CD4-positive, alpha-beta T cell treated with Interleukin-1 beta for 1 hour (primary cell): Measurements from ENCODE around the gene UBTFL1.
"Not testable (repeated sequence)": the region's sequence is repeated elsewhere in the genome, so short reads cannot be mapped to it uniquely, and the experiment has no call there.

Source experiments
- DNase-seq, 2 donors: peaks; one replicate each; pipeline ENCODE4 v3.0.0-alpha.2; 2020 to 2022

Gene UBTFL1, protein sequence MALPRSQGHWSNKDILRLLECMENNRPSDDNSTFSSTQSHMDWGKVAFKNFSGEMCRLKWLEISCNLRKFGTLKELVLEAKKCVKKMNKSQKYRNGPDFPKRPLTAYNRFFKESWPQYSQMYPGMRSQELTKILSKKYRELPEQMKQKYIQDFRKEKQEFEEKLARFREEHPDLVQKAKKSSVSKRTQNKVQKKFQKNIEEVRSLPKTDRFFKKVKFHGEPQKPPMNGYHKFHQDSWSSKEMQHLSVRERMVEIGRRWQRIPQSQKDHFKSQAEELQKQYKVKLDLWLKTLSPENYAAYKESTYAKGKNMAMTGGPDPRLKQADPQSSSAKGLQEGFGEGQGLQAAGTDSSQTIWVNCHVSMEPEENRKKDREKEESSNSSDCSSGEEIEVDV

GRCh38 chr11:90085650-90086049, at the start of gene UBTFL1:
Gene UBTFL1, plus strand, starts transcription at chr11:90085950. Its CDS starts 0 bp downstream, at chr11:90085950.
- DNase-seq: not testable (repeated sequence)

DNA sequence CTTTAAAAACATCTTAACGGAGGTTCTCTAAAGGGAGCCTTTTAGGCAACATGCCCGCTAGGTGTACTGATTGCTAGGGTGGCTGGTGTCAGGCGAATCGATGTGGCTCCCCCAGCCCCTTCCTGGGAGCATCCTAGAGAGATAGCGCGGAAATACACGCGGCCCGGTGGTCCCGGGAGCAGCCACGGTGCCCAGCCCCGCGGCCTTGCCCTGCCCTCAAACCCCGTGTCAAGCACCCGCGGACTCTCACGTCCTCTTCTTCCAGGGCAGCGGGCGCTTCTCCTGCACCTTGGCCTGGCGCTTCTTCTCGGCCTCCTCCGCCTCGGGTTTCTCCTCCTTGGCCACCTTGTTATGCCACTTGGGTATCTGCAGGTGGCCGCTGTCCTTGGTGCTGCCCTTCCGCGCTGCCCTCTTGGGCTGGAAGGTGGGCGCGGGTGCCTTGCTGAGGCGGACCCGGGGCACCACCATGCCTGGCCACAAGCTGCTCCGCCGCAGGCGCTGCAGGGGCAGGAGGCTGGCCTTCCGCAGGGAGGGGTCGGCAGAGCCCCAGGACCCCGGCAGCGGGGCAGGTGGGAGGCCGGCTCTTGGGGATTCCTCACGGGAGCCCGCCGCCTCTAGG, 34.0 kb upstream of the UBTFL1 start:
- not testable (repeated sequence) for DNase-seq

GRCh38 chr11:90052311-90052710, 33.4 kb upstream of the UBTFL1 start:
- DNase-seq: not testable (repeated sequence)

DNA sequence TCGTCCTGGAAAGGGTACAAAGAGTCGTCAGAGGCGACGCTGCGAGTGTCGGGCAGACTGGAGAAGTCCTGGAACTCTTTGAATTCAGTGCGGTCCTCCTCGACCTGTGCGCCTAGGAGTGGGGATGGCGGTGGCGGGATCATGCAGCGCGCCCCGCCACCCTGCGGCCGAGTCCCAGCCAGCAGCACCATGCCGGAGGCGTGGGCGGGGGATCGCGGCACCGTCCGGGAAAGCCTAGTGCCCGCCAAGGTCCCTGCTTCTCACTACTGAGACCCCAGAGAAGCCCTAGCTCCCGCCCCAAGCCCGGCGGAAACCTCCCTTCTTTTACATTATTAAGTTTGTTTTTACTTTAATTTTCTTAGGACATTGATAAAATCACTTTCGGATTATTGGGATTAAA, 32.2 kb upstream of the UBTFL1 start:
- not testable (repeated sequence) for DNase-seq

DNA sequence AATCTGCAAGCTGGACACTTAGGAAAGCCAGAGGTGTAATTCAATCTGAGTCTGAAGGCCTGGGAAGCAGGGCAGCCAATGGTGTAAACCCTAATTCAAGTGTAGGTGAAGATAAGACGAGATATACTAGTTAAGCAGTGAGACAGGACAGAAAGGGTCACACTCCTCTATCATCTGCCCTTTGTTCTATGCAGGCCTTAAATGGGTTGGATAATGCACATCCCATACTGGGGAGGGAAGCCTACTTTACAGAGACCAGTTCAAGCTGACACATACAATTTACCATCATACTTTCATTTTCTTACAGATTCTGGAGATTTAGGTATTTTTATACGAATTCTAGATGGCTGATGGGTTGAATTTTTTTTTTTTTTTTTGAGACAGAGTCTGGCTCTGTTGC, 3.0 kb downstream of the UBTFL1 start:
- DNase-seq: not testable (repeated sequence)

- not testable (repeated sequence) for DNase-seq
These were observed 9.6 kb downstream of the UBTFL1 start for GRCh38 chr11:90095230-90095924.

GRCh38 chr11:90098261-90098660, 12.5 kb downstream of the UBTFL1 start:
- not testable (repeated sequence) for DNase-seq

DNA sequence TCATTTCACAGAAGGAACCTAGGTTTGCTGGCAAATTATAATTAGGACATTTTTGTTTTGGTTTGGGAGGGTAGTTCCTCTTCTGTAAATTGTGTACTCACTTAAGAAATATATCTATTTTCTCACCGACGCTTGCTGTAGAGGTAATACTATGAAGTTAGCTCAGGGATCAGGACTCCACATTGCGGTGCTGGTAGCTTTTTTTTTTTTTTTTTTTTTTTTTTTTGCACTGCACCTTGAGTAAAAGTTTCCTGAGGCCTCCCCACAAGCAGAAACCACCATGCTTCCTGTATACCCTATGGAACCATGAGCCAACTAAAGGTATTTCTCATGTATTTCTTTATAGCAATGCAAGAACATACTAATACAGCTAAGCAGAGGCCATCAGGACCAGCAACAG, 14.7 kb downstream of the UBTFL1 start:
- DNase-seq: no peak

- no peak for DNase-seq
These were observed 27.8 kb downstream of the UBTFL1 start for GRCh38 chr11:90113541-90113940.

- no peak for DNase-seq
These were observed 34.4 kb downstream of the UBTFL1 start for GRCh38 chr11:90120191-90120590.

DNA sequence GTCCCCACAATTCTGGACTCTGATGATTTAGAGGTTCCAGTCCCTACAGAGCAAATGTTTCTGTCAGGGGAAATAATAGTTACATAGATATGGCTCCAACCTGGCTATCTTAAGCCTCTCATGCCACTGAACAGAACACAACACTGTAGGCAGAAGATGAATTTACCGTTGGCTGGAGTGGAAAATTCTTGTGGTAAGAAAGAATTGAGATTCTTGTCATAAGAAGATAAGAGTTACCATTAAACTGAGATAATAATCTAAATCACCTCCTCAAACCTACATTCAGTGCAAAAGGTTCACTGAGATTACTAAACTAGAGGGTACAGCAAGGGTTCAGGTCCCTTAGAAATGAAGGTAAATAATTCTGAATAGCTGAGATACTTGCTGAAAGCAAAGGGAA, 38.6 kb downstream of the UBTFL1 start:
- DNase-seq: no peak

- DNase-seq: no peak
These were observed 39.2 kb downstream of the UBTFL1 start for GRCh38 chr11:90124946-90125345.

- no peak for DNase-seq
These were observed 48.1 kb downstream of the UBTFL1 start for GRCh38 chr11:90133560-90134477.

- DNase-seq: no peak
These were observed 48.8 kb downstream of the UBTFL1 start, which contains the start of gene NAALAD2 for GRCh38 chr11:90134478-90135003. Gene NAALAD2, plus strand, starts transcription at chr11:90134663. Its CDS starts 96 bp downstream, at chr11:90134759.

GRCh38 chr11:90135016-90135415, 49.3 kb downstream of the UBTFL1 start:
- DNase-seq: no peak
